ENCODE data around the gene TMPRSS12. TPM values are rescaled to one million over a fixed set of nuclear protein-coding genes. Genes with fewer than 3 reads are reported as not detected.
A peak's percentile ranks its signal among the peaks of the same experiment; 100 is the strongest.

The TMPRSS12 gene
- total and polyA plus RNA-seq, 9 of the 15 experiments (the other 6 are each of a cell fraction or from before 2014, with no cell fraction given), result 0.04 TPM; not detected in 8

GRCh38 chr12:50936821-50937530, 94.2 kb downstream of the TMPRSS12 start (continued):
- TF ChIP-seq, protein P1, sequence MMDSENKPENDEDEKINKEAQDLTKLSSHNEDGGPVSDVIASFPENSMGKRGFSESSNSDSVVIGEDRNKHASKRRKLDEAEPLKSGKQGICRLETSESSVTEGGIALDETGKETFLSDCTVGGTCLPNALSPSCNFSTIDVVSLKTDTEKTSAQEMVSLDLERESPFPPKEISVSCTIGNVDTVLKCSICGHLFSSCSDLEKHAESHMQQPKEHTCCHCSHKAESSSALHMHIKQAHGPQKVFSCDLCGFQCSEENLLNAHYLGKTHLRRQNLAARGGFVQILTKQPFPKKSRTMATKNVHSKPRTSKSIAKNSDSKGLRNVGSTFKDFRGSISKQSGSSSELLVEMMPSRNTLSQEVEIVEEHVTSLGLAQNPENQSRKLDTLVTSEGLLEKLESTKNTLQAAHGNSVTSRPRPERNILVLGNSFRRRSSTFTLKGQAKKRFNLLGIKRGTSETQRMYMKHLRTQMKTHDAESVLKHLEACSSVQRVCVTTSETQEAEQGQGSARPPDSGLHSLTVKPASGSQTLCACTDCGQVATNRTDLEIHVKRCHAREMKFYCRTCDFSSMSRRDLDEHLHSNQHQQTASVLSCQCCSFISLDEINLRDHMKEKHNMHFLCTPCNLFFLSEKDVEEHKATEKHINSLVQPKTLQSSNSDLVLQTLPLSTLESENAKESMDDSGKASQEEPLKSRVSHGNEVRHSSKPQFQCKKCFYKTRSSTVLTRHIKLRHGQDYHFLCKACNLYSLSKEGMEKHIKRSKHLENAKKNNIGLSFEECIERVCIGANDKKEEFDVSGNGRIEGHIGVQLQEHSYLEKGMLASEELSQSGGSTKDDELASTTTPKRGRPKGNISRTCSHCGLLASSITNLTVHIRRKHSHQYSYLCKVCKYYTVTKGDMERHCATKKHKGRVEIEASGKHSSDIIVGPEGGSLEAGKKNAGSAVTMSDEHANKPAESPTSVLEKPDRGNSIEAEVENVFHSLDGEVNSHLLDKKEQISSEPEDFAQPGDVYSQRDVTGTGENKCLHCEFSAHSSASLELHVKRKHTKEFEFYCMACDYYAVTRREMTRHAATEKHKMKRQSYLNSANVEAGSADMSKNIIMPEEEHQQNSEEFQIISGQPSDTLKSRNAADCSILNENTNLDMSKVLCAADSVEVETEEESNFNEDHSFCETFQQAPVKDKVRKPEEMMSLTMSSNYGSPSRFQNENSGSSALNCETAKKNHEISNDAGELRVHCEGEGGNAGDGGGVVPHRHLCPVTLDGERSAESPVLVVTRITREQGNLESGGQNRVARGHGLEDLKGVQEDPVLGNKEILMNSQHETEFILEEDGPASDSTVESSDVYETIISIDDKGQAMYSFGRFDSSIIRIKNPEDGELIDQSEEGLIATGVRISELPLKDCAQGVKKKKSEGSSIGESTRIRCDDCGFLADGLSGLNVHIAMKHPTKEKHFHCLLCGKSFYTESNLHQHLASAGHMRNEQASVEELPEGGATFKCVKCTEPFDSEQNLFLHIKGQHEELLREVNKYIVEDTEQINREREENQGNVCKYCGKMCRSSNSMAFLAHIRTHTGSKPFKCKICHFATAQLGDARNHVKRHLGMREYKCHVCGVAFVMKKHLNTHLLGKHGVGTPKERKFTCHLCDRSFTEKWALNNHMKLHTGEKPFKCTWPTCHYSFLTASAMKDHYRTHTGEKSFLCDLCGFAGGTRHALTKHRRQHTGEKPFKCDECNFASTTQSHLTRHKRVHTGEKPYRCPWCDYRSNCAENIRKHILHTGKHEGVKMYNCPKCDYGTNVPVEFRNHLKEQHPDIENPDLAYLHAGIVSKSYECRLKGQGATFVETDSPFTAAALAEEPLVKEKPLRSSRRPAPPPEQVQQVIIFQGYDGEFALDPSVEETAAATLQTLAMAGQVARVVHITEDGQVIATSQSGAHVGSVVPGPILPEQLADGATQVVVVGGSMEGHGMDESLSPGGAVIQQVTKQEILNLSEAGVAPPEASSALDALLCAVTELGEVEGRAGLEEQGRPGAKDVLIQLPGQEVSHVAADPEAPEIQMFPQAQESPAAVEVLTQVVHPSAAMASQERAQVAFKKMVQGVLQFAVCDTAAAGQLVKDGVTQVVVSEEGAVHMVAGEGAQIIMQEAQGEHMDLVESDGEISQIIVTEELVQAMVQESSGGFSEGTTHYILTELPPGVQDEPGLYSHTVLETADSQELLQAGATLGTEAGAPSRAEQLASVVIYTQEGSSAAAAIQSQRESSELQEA (IDR thresholded peaks at IDR 0.05; ENCODE audit: low read depth), result no peak
- peak; percentile 51 for TF ChIP-seq HDAC3 (IDR thresholded peaks at IDR 0.05; ENCODE audit: borderline replicate concordance, partially characterized antibody)
- TF ChIP-seq PHF8 (IDR thresholded peaks at IDR 0.05; ENCODE audit: borderline replicate concordance, low read length), result no peak
- TF ChIP-seq NFXL1 (CRISPR knock-in tag; IDR thresholded peaks at IDR 0.05), result no peak
- no peak for TF ChIP-seq ZNF280B (CRISPR knock-in tag; IDR thresholded peaks at IDR 0.05)
- TF ChIP-seq, protein P2, sequence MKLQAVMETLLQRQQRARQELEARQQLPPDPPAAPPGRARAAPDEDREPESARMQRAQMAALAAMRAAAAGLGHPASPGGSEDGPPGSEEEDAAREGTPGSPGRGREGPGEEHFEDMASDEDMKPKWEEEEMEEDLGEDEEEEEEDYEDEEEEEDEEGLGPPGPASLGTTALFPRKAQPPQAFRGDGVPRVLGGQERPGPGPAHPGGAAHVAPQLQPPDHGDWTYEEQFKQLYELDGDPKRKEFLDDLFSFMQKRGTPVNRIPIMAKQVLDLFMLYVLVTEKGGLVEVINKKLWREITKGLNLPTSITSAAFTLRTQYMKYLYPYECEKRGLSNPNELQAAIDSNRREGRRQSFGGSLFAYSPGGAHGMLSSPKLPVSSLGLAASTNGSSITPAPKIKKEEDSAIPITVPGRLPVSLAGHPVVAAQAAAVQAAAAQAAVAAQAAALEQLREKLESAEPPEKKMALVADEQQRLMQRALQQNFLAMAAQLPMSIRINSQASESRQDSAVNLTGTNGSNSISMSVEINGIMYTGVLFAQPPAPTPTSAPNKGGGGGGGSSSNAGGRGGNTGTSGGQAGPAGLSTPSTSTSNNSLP (IDR thresholded peaks at IDR 0.05; ENCODE audit: borderline replicate concordance, low read depth, low read length), result no peak
- TF ChIP-seq, protein P3, sequence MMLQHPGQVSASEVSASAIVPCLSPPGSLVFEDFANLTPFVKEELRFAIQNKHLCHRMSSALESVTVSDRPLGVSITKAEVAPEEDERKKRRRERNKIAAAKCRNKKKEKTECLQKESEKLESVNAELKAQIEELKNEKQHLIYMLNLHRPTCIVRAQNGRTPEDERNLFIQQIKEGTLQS (IDR thresholded peaks at IDR 0.05), result peak; percentile 60; the same call in 1 of the 2 replicates
- TF ChIP-seq, protein P3 (CRISPR knock-in tag; conservative IDR thresholded peaks at IDR 0.05), result no peak
- 0 out of 2 replicates have a peak, but pooled peaks have one; percentile 44 for TF ChIP-seq ZEB2 (IDR thresholded peaks at IDR 0.05)
- TF ChIP-seq ARID1B (IDR thresholded peaks at IDR 0.05), result peak; percentile 80
- peak; percentile 52 for TF ChIP-seq MAX (CRISPR knock-in tag; IDR thresholded peaks at IDR 0.05)
- no peak for TF ChIP-seq HDGF (IDR thresholded peaks at IDR 0.05)
- TF ChIP-seq DIDO1 (tag; IDR thresholded peaks at IDR 0.05; ENCODE audit: low read depth), result no peak
- peak; percentile 66 for TF ChIP-seq TAL1 (IDR thresholded peaks at IDR 0.05)
- TF ChIP-seq PYGO2 (tag; IDR thresholded peaks at IDR 0.05), result no peak
